Astrocyte (in vitro differentiated cells and primary cell): ENCODE data around the gene CAPN12. TPM values are rescaled to one million over a fixed set of nuclear protein-coding genes. Genes with fewer than 3 reads are reported as not detected.

Source experiments
- DNase-seq: peaks from one replicate; pipeline ENCODE4 v3.0.0-alpha.2; 2010; ENCODE audit warnings: low read depth
- FAIRE-seq: peaks from 2 replicates; lab custom pipeline; 2011; peaks lifted over from hg19 to GRCh38; lab: Jason Lieb, UNC
- H2AFZ ChIP-seq: 2 replicates; pipeline ENCODE4 v1.6.0; 2012; ENCODE audit warnings: low read depth, low read length, inconsistent platforms
- H3K27ac ChIP-seq: 2 replicates; pipeline ENCODE4 v1.5.1; 2011; ENCODE audit warnings: low read depth, low read length, inconsistent platforms
- H3K27me3 ChIP-seq: 2 replicates; pipeline ENCODE4 v1.6.0; 2011; ENCODE audit warnings: low read length, inconsistent platforms; ENCODE audit not compliant: insufficient read depth
- H3K36me3 ChIP-seq: 2 replicates; pipeline ENCODE4 v1.5.1; 2011; ENCODE audit warnings: low read length, inconsistent platforms; ENCODE audit not compliant: insufficient read depth
- H3K4me1 ChIP-seq: 2 replicates; pipeline ENCODE4 v1.5.1; 2011; ENCODE audit warnings: low read length, inconsistent platforms; ENCODE audit not compliant: insufficient read depth
- H3K4me2 ChIP-seq: 2 replicates; pipeline ENCODE4 v1.6.0; 2012; ENCODE audit warnings: low read length, inconsistent platforms
- H3K4me3 ChIP-seq: 2 replicates; pipeline ENCODE4 v1.5.1; 2011; ENCODE audit warnings: low read depth, mild to moderate bottlenecking, low read length, inconsistent platforms; ENCODE audit not compliant: insufficient read depth
- H3K79me2 ChIP-seq: 2 replicates; pipeline ENCODE4 v1.6.0; 2012; ENCODE audit warnings: mild to moderate bottlenecking, low read length, inconsistent platforms; ENCODE audit not compliant: insufficient read depth
- H3K9ac ChIP-seq: 2 replicates; pipeline ENCODE4 v1.6.0; 2012; ENCODE audit warnings: mild to moderate bottlenecking, low read length, inconsistent platforms
- H3K9me3 ChIP-seq: 2 replicates; pipeline ENCODE4 v1.5.1; 2012; ENCODE audit warnings: low read depth, mild to moderate bottlenecking, low read length, inconsistent platforms; ENCODE audit not compliant: insufficient read depth
- H4K20me1 ChIP-seq: 2 replicates; pipeline ENCODE4 v1.6.0; 2012; ENCODE audit warnings: low read length, inconsistent platforms; ENCODE audit not compliant: insufficient read depth
- H3K27ac Mint-ChIP-seq: one replicate; pipeline ENCODE4 v1.8.0; 2021; ENCODE audit warnings: mild to moderate bottlenecking, mixed read lengths; ENCODE audit not compliant: unreplicated experiment
- H3K27me3 Mint-ChIP-seq: one replicate; pipeline ENCODE4 v1.8.0; 2021; ENCODE audit warnings: low read depth, mixed read lengths; ENCODE audit not compliant: unreplicated experiment
- H3K36me3 Mint-ChIP-seq: one replicate; pipeline ENCODE4 v1.8.0; 2021; ENCODE audit warnings: low read depth, mixed read lengths; ENCODE audit not compliant: unreplicated experiment
- H3K4me1 Mint-ChIP-seq: one replicate; pipeline ENCODE4 v1.8.0; 2021; ENCODE audit warnings: low read depth, mixed read lengths; ENCODE audit not compliant: unreplicated experiment
- H3K4me3 Mint-ChIP-seq: one replicate; pipeline ENCODE4 v1.8.0; 2021; ENCODE audit warnings: mild to moderate bottlenecking, moderate library complexity, mixed read lengths; ENCODE audit not compliant: unreplicated experiment
- H3K9me3 Mint-ChIP-seq: one replicate; pipeline ENCODE4 v1.8.0; 2021; ENCODE audit warnings: mild to moderate bottlenecking, mixed read lengths; ENCODE audit not compliant: unreplicated experiment
- CTCF ChIP-seq: IDR thresholded peaks from 2 replicates; pipeline ENCODE4 v1.5.1; 2011; ENCODE audit warnings: low read depth, mild to moderate bottlenecking, inconsistent platforms, low read length, moderate library complexity; ENCODE audit not compliant: insufficient read depth
- EZH2 ChIP-seq: IDR thresholded peaks from 2 replicates; pipeline ENCODE4 v1.6.1; 2012; ENCODE audit warnings: mild to moderate bottlenecking, low read length, inconsistent platforms; ENCODE audit not compliant: insufficient read depth
- total RNA-seq: library from RNA; stranded (reverse); gene quantifications from 2 replicates; pipeline ENCODE4 v1.2.1, GENCODE V29; 2021

CAPN12 gene
- total RNA-seq, 1 donor from 2014 or later, result 4.6 TPM

GRCh38 chr19:38744874-38745273 is 600 bp upstream of the CAPN12 start:
- Histone ChIP-seq H3K27ac (no peak overlapping the region), H3K4me2 (no peak overlapping the region), H3K4me1 (no peaks in the 10 kb centered on the region), H3K27me3 (no peaks in the 10 kb centered on the region), H3K36me3 (no peaks in the 10 kb centered on the region), H3K79me2 (no peaks in the 10 kb centered on the region), H3K4me3 (no peak overlapping the region), H3K9me3 (no peaks in the 10 kb centered on the region), H4K20me1 (no peaks in the 10 kb centered on the region), H3K9ac (no peak overlapping the region), H2AFZ (no peak overlapping the region)
- no peak for TF ChIP-seq EZH2
- TF ChIP-seq CTCF, result no peak
- Mint-ChIP-seq H3K4me1 (no peaks in the 10 kb centered on the region), H3K27ac (no peak overlapping the region), H3K27me3 (no peaks in the 10 kb centered on the region), H3K4me3 (no peak overlapping the region), H3K9me3 (no peaks in the 10 kb centered on the region), H3K36me3 (no peaks in the 10 kb centered on the region)
- FAIRE-seq (no peak), DNase-seq (no peak)

GRCh38 chr19:38743394-38744297 is 628 bp downstream of the CAPN12 start:
- H3K4me1 Mint-ChIP-seq, result no peaks in the 10 kb centered on the region
- FAIRE-seq (no peak), DNase-seq (no peak)
- no peaks in the 10 kb centered on the region for H3K36me3 Mint-ChIP-seq
- TF ChIP-seq CTCF (no peak), EZH2 (no peak)
- Histone ChIP-seq H3K9me3 (no peaks in the 10 kb centered on the region), H4K20me1 (no peaks in the 10 kb centered on the region), H3K27me3 (no peaks in the 10 kb centered on the region), H2AFZ (no peak overlapping the region), H3K4me2 (no peak overlapping the region), H3K4me1 (no peaks in the 10 kb centered on the region), H3K36me3 (no peaks in the 10 kb centered on the region), H3K27ac (no peak overlapping the region), H3K9ac (no peak overlapping the region), H3K4me3 (no peak overlapping the region), H3K79me2 (no peaks in the 10 kb centered on the region)
- no peak overlapping the region for H3K27ac Mint-ChIP-seq
- H3K4me3 Mint-ChIP-seq, result no peak overlapping the region
- no peaks in the 10 kb centered on the region for H3K9me3 Mint-ChIP-seq
- no peaks in the 10 kb centered on the region for H3K27me3 Mint-ChIP-seq

- Histone ChIP-seq H3K36me3 (no peaks in the 10 kb centered on the region), H3K27me3 (no peaks in the 10 kb centered on the region), H3K9ac (no peak overlapping the region), H3K4me1 (no peaks in the 10 kb centered on the region), H3K9me3 (no peaks in the 10 kb centered on the region), H3K4me2 (no peak overlapping the region), H3K79me2 (no peaks in the 10 kb centered on the region), H2AFZ (no peak overlapping the region), H3K4me3 (no peak overlapping the region), H3K27ac (no peak overlapping the region), H4K20me1 (no peaks in the 10 kb centered on the region)
- Mint-ChIP-seq H3K4me3 (no peak overlapping the region), H3K4me1 (no peaks in the 10 kb centered on the region), H3K36me3 (no peaks in the 10 kb centered on the region), H3K27ac (no peak overlapping the region), H3K9me3 (peaks cover 1% of the 10 kb centered on the region), H3K27me3 (peaks cover 2% of the 10 kb centered on the region)
- no peak for DNase-seq
- no peak for TF ChIP-seq EZH2
- no peak for TF ChIP-seq CTCF
- no peak for FAIRE-seq
These were observed 1.4 kb downstream of the CAPN12 start for GRCh38 chr19:38742906-38743305.
